H9 (cell line): Measurements from ENCODE around the gene ADAT3. TPM values are rescaled to one million over a fixed set of nuclear protein-coding genes. Genes with fewer than 3 reads are reported as not detected.
A peak's percentile ranks its signal among the peaks of the same experiment; 100 is the strongest.

Experiments used
- DNase-seq: peaks from one replicate; pipeline ENCODE4 v3.0.0-alpha.2; 2017
- H2AFZ ChIP-seq: one replicate; pipeline ENCODE4 v1.6.1; 2013; ENCODE audit warnings: mild to moderate bottlenecking, low read length, control low read depth, moderate library complexity
- H2AK5ac ChIP-seq: 2 replicates; pipeline ENCODE4 v1.6.1; 2013; ENCODE audit warnings: low read length, control low read depth, mixed read lengths; ENCODE audit not compliant: insufficient read length
- H2BK120ac ChIP-seq: one replicate; pipeline ENCODE4 v1.6.1; 2013; ENCODE audit warnings: low read depth, mild to moderate bottlenecking, low read length, control low read depth, inconsistent platforms; ENCODE audit not compliant: poor library complexity, severe bottlenecking
- H2BK12ac ChIP-seq: 2 replicates; pipeline ENCODE4 v1.6.1; 2013; ENCODE audit warnings: low read length, control low read depth, mixed read lengths, low read depth; ENCODE audit not compliant: insufficient read length
- H2BK15ac ChIP-seq: 2 replicates; pipeline ENCODE4 v1.6.1; 2013; ENCODE audit warnings: low read depth, low read length, control low read depth
- H2BK20ac ChIP-seq: one replicate; pipeline ENCODE4 v1.6.1; 2013; ENCODE audit warnings: low read depth, mild to moderate bottlenecking, low read length, control low read depth, inconsistent platforms; ENCODE audit not compliant: poor library complexity, severe bottlenecking
- H2BK5ac ChIP-seq: 2 replicates; pipeline ENCODE4 v1.6.1; 2013; ENCODE audit warnings: low read length, control low read depth, mixed read lengths; ENCODE audit not compliant: insufficient read length
- H3K14ac ChIP-seq: 2 replicates; pipeline ENCODE4 v1.6.1; 2013; ENCODE audit warnings: low read length, control low read depth; ENCODE audit not compliant: insufficient read depth
- H3K18ac ChIP-seq: 2 replicates; pipeline ENCODE4 v1.6.1; 2013; ENCODE audit warnings: low read depth, mild to moderate bottlenecking, mixed read lengths, low read length, control low read depth; ENCODE audit not compliant: insufficient read length
- H3K23ac ChIP-seq: 2 replicates; pipeline ENCODE4 v1.6.1; 2013; ENCODE audit warnings: low read length, control low read depth, mixed read lengths, low read depth; ENCODE audit not compliant: insufficient read length
- H3K23me2 ChIP-seq: 2 replicates; pipeline ENCODE4 v1.6.1; 2013; ENCODE audit warnings: low read depth, mild to moderate bottlenecking, mixed read lengths, low read length, control low read depth; ENCODE audit not compliant: insufficient read length, poor library complexity, severe bottlenecking
- H3K27ac ChIP-seq: 2 replicates; pipeline ENCODE4 v1.5.1; 2013; ENCODE audit warnings: low read length, control low read depth, mixed read lengths, low read depth; ENCODE audit not compliant: insufficient read length
- H3K27me3 ChIP-seq: 2 replicates; pipeline ENCODE4 v1.6.1; 2013; ENCODE audit warnings: low read length, control low read depth, inconsistent platforms; ENCODE audit not compliant: insufficient read depth
- H3K4ac ChIP-seq: 2 replicates; pipeline ENCODE4 v1.6.1; 2013; ENCODE audit warnings: low read depth, mild to moderate bottlenecking, control low read depth, inconsistent platforms, low read length, moderate library complexity
- H3K4me1 ChIP-seq: 2 replicates; pipeline ENCODE4 v1.6.1; 2013; ENCODE audit warnings: low read length, control low read depth, inconsistent platforms; ENCODE audit not compliant: insufficient read depth
- H3K4me2 ChIP-seq: 2 replicates; pipeline ENCODE4 v1.6.1; 2013; ENCODE audit warnings: low read length, control low read depth, mixed read lengths; ENCODE audit not compliant: insufficient read length, insufficient read depth
- H3K56ac ChIP-seq: 2 replicates; pipeline ENCODE4 v1.6.1; 2013; ENCODE audit warnings: low read depth, mild to moderate bottlenecking, mixed read lengths, low read length, control low read depth; ENCODE audit not compliant: insufficient read length
- H3K79me1 ChIP-seq: 2 replicates; pipeline ENCODE4 v1.6.1; 2013; ENCODE audit warnings: low read depth, mild to moderate bottlenecking, moderate library complexity, low read length, control low read depth, inconsistent platforms; ENCODE audit not compliant: insufficient read depth, poor library complexity, severe bottlenecking
- H3K79me2 ChIP-seq: 2 replicates; pipeline ENCODE4 v1.6.1; 2013; ENCODE audit warnings: low read length, control low read depth, inconsistent platforms; ENCODE audit not compliant: insufficient read depth
- H3K9ac ChIP-seq: 2 replicates; pipeline ENCODE4 v1.6.1; 2013; ENCODE audit warnings: low read length, control low read depth, mixed read lengths; ENCODE audit not compliant: insufficient read length; ENCODE audit errors: extremely low read depth
- H3K9me3 ChIP-seq: one replicate; pipeline ENCODE4 v1.6.1; 2013; ENCODE audit warnings: low read depth, low read length, inconsistent platforms; ENCODE audit not compliant: control insufficient read depth
- H3T11ph ChIP-seq: one replicate; pipeline ENCODE4 v1.6.1; 2013; ENCODE audit warnings: mild to moderate bottlenecking, low read length, control low read depth, inconsistent platforms
- H4K20me1 ChIP-seq: one replicate; pipeline ENCODE4 v1.6.1; 2013; ENCODE audit not compliant: control insufficient read depth, insufficient read length, insufficient read depth
- H4K5ac ChIP-seq: 2 replicates; pipeline ENCODE4 v1.6.1; 2013; ENCODE audit warnings: low read depth, mild to moderate bottlenecking, mixed read lengths, low read length, control low read depth; ENCODE audit not compliant: insufficient read length
- H4K8ac ChIP-seq: replicated peaks from 2 replicates; pipeline ENCODE4 v1.6.1; 2013; ENCODE audit warnings: low read length, control low read depth, mixed read lengths, low read depth; ENCODE audit not compliant: insufficient read length
- H4K91ac ChIP-seq: 2 replicates; pipeline ENCODE4 v1.6.1; 2013; ENCODE audit warnings: low read depth, mild to moderate bottlenecking, moderate library complexity, mixed read lengths, low read length, control low read depth; ENCODE audit not compliant: insufficient read length
- H3K27ac Mint-ChIP-seq, 3 experiments: 2 replicates in 2 of 3; 3 replicates in 1 of 3; pipeline ENCODE4 v1.8.0; 2020 to 2021; ENCODE audit warnings: mixed read lengths in 3 of 3, mild to moderate bottlenecking in 1 of 3, moderate library complexity in 1 of 3
- H3K27me3 Mint-ChIP-seq: 2 replicates; pipeline ENCODE4 v1.8.0; 2021; ENCODE audit warnings: low read depth, mild to moderate bottlenecking, moderate library complexity, mixed read lengths
- H3K36me3 Mint-ChIP-seq, 3 experiments: 2 replicates in 2 of 3; 3 replicates in 1 of 3; pipeline ENCODE4 v1.8.0; 2020 to 2021; ENCODE audit warnings: low read depth in 3 of 3, mixed read lengths in 3 of 3; ENCODE audit not compliant: insufficient read depth in 1 of 3
- H3K4me1 Mint-ChIP-seq, 2 experiments: 2 replicates each; pipeline ENCODE4 v1.8.0; 2020; ENCODE audit warnings: mixed read lengths in 2 of 2
- H3K4me3 Mint-ChIP-seq, 2 experiments: 2 replicates in 1 of 2; 3 replicates in 1 of 2; pipeline ENCODE4 v1.8.0; 2020 to 2021; ENCODE audit warnings: mild to moderate bottlenecking in 2 of 2, mixed read lengths in 2 of 2, moderate library complexity in 1 of 2
- H3K9me3 Mint-ChIP-seq, 2 experiments: 2 replicates in 1 of 2; 3 replicates in 1 of 2; pipeline ENCODE4 v1.8.0; 2020; ENCODE audit warnings: mild to moderate bottlenecking in 2 of 2, mixed read lengths in 2 of 2, moderate library complexity in 1 of 2
- WGBS: extraction: QIAGEN DNeasy Blood & Tissue Kit; methylation state at CpG from one replicate; pipeline ENCODE4 v1.1.7; 2013; ENCODE audit warnings: missing lambda C conversion rate, low lambda C conversion rate, mixed read lengths; ENCODE audit not compliant: insufficient read length; ENCODE audit errors: extremely low coverage; 5-methylcytosine and 5-hydroxymethylcytosine counted together
- total RNA-seq: library from RNA; stranded (reverse); gene quantifications from 2 replicates; pipeline ENCODE4 v1.2.1, GENCODE V29; 2021
- TF ChIP-seq, protein P1 (sequence below): fragments of 200-600 bp; sonication (generic); conservative IDR thresholded peaks from 3 replicates; pipeline ENCODE4 v1.8.0; 2021; ENCODE audit warnings: antibody characterized with exemption, mild to moderate bottlenecking

The ADAT3 gene
- total RNA-seq, 1 experiment from 2014 or later, result 12.2 TPM

- no peak overlapping the region for H2AK5ac ChIP-seq
- no peak overlapping the region for H3K18ac ChIP-seq
- H3K27ac ChIP-seq, result no peak overlapping the region
- no peaks in the 10 kb centered on the region for H3K4me1 ChIP-seq
- no peak overlapping the region for H4K91ac ChIP-seq
- no peak overlapping the region for H2BK120ac ChIP-seq
- no peak overlapping the region for H3K23ac ChIP-seq
- H3K14ac ChIP-seq, result no peak overlapping the region
- no peak overlapping the region for H3K4me3 Mint-ChIP-seq
- H3K9ac ChIP-seq, result no peak overlapping the region
- H3K27me3 ChIP-seq, result no peaks in the 10 kb centered on the region
- no peak overlapping the region for H4K8ac ChIP-seq
- no peaks in the 10 kb centered on the region for H3K9me3 Mint-ChIP-seq
- H2BK20ac ChIP-seq, result no peak overlapping the region
- peaks cover 8 to 62% (median 50%) of the 10 kb centered on the region in 3 experiments for H3K36me3 Mint-ChIP-seq
- H2BK15ac ChIP-seq, result no peak overlapping the region
- no peaks in the 10 kb centered on the region for H3K23me2 ChIP-seq
- H2AFZ ChIP-seq, result no peak overlapping the region
- no peaks in the 10 kb centered on the region for H3K27me3 Mint-ChIP-seq
- no peaks in the 10 kb centered on the region for H3K9me3 ChIP-seq
- no peaks in the 10 kb centered on the region; the same call in 1 of the 2 replicates for H3K79me2 ChIP-seq
- TF ChIP-seq, protein P1, sequence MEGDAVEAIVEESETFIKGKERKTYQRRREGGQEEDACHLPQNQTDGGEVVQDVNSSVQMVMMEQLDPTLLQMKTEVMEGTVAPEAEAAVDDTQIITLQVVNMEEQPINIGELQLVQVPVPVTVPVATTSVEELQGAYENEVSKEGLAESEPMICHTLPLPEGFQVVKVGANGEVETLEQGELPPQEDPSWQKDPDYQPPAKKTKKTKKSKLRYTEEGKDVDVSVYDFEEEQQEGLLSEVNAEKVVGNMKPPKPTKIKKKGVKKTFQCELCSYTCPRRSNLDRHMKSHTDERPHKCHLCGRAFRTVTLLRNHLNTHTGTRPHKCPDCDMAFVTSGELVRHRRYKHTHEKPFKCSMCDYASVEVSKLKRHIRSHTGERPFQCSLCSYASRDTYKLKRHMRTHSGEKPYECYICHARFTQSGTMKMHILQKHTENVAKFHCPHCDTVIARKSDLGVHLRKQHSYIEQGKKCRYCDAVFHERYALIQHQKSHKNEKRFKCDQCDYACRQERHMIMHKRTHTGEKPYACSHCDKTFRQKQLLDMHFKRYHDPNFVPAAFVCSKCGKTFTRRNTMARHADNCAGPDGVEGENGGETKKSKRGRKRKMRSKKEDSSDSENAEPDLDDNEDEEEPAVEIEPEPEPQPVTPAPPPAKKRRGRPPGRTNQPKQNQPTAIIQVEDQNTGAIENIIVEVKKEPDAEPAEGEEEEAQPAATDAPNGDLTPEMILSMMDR, result no peak
- H3T11ph ChIP-seq, result no peak overlapping the region
- no peaks in the 10 kb centered on the region for H4K20me1 ChIP-seq
- no peak overlapping the region for H2BK5ac ChIP-seq
- H3K27ac Mint-ChIP-seq, result peak overlapping the region; percentile 24 to 93 (median 83); a peak in 4 of 7 replicates
- whole genome bisulfite sequencing, result no CpG with 5 or more reads among the region's 17 CpGs
- H3K4ac ChIP-seq, result no peak overlapping the region
- no peak overlapping the region for H4K5ac ChIP-seq
- no peak overlapping the region for H3K4me2 ChIP-seq
- no peaks in the 10 kb centered on the region for H3K4me1 Mint-ChIP-seq
- H3K79me1 ChIP-seq, result no peaks in the 10 kb centered on the region
- no peak for DNase-seq
- H2BK12ac ChIP-seq, result no peak overlapping the region
- H3K56ac ChIP-seq, result no peak overlapping the region
Measured at GRCh38 chr19:1917146-1917545, 11.9 kb downstream of the ADAT3 start.
